T1000 (cell line): ENCODE data around the gene ILF3.

Experiments
- DNase-seq: peaks from one replicate; lab custom pipeline; 2025; ENCODE audit warnings: mixed read lengths; lab: John Stamatoyannopoulos, UW

The ILF3 gene

GRCh38 chr19:10730932-10731331 lies 76.8 kb downstream of the ILF3 start:
- no peak for DNase-seq

- DNase-seq = no peak
Observed at GRCh38 chr19:10735741-10736140, 81.6 kb downstream of the ILF3 start.

- no peak for DNase-seq
Observed at GRCh38 chr19:10736189-10736588, 82.0 kb downstream of the ILF3 start.

- DNase-seq = no peak
Observed at GRCh38 chr19:10736916-10737551, 82.9 kb downstream of the ILF3 start.

DNA sequence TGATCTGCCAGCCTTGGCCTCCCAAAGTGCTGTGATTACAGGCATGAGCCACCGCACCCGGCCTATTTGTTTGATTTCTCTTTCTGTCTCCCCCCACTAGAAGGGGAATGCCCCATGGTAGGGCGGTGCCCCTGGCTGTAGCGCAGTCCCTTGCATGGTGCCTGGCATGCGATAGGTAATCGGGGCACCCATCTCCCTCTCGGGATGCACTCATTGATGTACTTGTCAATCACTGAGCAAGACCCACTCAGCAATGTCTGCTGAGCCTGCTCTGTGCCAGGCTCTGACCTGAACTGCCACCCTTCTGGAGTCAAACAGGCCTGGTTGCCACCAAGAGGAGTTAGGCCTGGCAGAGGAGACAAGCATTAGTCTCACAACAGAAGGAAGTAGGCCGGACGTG lies 83.6 kb downstream of the ILF3 start:
- no peak for DNase-seq

DNA sequence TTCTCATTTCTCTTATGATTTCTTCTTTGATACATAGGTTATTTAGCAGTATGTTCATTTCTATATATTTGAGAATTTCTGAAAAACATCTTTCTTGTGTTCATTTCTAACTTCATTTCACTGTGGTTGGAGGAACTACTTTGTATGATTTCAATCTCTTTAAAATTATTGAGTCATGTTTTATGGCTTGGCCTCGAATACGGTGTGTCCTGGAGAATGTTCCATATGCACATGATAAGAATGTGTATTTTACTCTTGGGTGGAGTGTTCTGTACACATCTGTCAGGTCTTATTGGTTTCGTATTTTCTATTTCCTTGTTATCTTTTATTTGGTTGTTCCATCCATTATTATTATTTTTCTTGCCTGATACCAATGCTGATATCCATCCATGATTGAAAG lies 86.7 kb downstream of the ILF3 start:
- no peak for DNase-seq
